ENCODE results near the gene LAMC2. TPM values are rescaled to one million over a fixed set of nuclear protein-coding genes. Genes with fewer than 3 reads are reported as not detected.

LAMC2 gene
- total RNA-seq, 1 experiment from 2014 or later = 2.0 TPM

DNA sequence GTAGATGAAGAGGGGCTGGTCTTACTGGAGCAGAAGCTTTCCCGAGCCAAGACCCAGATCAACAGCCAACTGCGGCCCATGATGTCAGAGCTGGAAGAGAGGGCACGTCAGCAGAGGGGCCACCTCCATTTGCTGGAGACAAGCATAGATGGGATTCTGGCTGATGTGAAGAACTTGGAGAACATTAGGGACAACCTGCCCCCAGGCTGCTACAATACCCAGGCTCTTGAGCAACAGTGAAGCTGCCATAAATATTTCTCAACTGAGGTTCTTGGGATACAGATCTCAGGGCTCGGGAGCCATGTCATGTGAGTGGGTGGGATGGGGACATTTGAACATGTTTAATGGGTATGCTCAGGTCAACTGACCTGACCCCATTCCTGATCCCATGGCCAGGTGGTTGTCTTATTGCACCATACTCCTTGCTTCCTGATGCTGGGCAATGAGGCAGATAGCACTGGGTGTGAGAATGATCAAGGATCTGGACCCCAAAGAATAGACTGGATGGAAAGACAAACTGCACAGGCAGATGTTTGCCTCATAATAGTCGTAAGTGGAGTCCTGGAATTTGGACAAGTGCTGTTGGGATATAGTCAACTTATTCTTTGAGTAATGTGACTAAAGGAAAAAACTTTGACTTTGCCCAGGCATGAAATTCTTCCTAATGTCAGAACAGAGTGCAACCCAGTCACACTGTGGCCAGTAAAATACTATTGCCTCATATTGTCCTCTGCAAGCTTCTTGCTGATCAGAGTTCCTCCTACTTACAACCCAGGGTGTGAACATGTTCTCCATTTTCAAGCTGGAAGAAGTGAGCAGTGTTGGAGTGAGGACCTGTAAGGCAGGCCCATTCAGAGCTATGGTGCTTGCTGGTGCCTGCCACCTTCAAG is 57.3 kb downstream of the LAMC2 start:
- no peak overlapping the region for H3K4me3 ChIP-seq (ENCODE audit: insufficient read depth, low read depth, low read length)
- DNase-seq = no peak
- no peaks in the 10 kb centered on the region; the same call in 1 of the 2 replicates for H3K27me3 ChIP-seq (ENCODE audit: control insufficient read depth, insufficient read depth, low read length)
- no peaks in the 10 kb centered on the region for H3K36me3 ChIP-seq (replicated peaks; ENCODE audit: control insufficient read depth, insufficient read depth, low read length)

DNA sequence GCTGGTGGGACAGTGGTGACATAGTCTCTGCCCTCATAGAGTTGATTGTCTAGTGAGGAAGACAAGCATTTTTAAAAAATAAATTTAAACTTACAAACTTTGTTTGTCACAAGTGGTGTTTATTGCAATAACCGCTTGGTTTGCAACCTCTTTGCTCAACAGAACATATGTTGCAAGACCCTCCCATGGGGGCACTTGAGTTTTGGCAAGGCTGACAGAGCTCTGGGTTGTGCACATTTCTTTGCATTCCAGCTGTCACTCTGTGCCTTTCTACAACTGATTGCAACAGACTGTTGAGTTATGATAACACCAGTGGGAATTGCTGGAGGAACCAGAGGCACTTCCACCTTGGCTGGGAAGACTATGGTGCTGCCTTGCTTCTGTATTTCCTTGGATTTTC is 58.4 kb downstream of the LAMC2 start:
- no peaks in the 10 kb centered on the region for H3K36me3 ChIP-seq (replicated peaks; ENCODE audit: control insufficient read depth, insufficient read depth, low read length)
- no peak for DNase-seq
- no peaks in the 10 kb centered on the region; the same call in 1 of the 2 replicates for H3K27me3 ChIP-seq (ENCODE audit: control insufficient read depth, insufficient read depth, low read length)
- H3K4me3 ChIP-seq (ENCODE audit: insufficient read depth, low read depth, low read length) = no peak overlapping the region

DNA sequence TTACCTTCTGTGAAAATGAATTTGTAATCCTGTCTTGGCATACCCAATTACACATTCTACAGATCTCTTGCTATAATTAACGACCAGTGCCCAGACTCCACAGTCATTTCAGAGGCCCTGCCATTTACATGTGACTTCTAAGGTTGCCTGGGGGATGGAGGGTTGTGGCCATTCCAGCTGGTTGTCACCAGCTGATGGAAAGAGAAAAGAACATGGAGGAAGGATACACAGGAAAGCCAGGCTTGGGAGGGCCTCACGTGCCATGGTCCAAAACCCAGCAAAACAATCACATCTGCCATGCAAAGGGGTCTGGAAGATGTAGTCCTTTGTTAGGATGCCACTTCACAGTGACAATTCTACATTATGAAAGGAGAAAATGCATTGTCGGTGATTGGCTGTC is 59.3 kb downstream of the LAMC2 start:
- no peak for DNase-seq
- Histone ChIP-seq H3K36me3 (replicated peaks; ENCODE audit: control insufficient read depth, insufficient read depth, low read length) (no peaks in the 10 kb centered on the region), H3K27me3 (ENCODE audit: control insufficient read depth, insufficient read depth, low read length) (no peaks in the 10 kb centered on the region; the same call in 1 of the 2 replicates), H3K4me3 (ENCODE audit: insufficient read depth, low read depth, low read length) (no peak overlapping the region)

DNA sequence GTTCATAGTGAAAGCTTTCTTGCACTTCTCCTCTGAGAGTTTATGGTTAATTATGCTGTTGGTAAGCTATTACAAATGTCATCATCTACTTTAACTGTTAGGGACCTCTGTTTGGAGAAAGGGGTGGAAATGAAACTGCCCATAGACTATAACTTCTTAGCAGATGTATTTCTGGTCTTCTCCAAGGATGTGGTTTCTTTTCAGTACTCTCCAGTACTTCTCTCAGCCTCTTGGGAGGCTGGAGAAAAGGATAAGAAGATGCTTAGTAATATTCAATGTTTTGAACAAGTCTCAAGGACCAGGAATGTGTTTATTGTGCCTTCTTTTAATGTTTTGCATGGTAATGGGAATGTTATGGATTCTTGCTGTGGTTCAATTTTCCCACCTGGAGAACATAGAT is 60.4 kb downstream of the LAMC2 start:
- H3K4me3 ChIP-seq (ENCODE audit: insufficient read depth, low read depth, low read length) = no peak overlapping the region
- no peaks in the 10 kb centered on the region; the same call in 1 of the 2 replicates for H3K27me3 ChIP-seq (ENCODE audit: control insufficient read depth, insufficient read depth, low read length)
- DNase-seq = no peak
- H3K36me3 ChIP-seq (replicated peaks; ENCODE audit: control insufficient read depth, insufficient read depth, low read length) = no peaks in the 10 kb centered on the region

DNA sequence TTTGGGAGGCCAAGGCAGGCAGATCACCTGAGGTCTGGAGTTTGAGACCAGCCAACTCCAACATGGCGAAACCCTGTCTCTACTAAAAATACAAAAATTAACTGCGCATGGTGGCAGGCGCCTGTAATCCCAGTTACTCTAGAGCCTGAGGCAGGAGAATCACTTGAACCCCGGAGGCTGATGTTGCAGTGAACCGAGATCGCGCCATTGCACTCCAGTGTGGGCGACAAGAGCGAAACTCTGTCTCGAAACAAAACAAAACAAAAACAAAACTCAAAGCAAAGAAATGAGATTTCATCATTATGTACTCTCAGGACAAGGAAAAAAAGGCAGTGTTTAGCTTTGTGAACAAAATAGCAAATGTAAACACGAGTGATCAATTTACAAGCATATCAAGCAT is 61.0 kb downstream of the LAMC2 start:
- no peak for DNase-seq
- Histone ChIP-seq H3K4me3 (ENCODE audit: insufficient read depth, low read depth, low read length) (no peak overlapping the region), H3K36me3 (replicated peaks; ENCODE audit: control insufficient read depth, insufficient read depth, low read length) (no peaks in the 10 kb centered on the region), H3K27me3 (ENCODE audit: control insufficient read depth, insufficient read depth, low read length) (no peaks in the 10 kb centered on the region; the same call in 1 of the 2 replicates)

DNA sequence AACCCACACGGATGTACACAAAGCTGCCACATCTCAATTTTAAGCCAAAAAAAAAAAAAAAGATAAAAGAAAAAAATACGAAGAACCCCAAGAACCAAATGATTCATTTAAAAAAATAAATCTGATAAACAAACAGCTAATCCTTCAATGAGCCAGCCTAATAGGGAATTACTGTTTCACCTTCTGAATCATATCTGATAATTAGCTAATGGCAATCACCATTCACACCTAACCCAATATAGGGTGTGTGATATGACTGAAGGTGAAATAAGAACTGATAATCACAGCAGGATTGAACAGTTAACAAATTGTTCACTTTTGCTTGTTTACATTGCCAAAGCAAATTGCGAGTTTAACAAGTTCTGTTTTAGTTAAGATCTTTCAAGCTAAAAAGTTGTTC is 61.4 kb downstream of the LAMC2 start:
- H3K36me3 ChIP-seq (replicated peaks; ENCODE audit: control insufficient read depth, insufficient read depth, low read length) = no peaks in the 10 kb centered on the region
- no peak overlapping the region for H3K4me3 ChIP-seq (ENCODE audit: insufficient read depth, low read depth, low read length)
- no peaks in the 10 kb centered on the region; the same call in 1 of the 2 replicates for H3K27me3 ChIP-seq (ENCODE audit: control insufficient read depth, insufficient read depth, low read length)
- DNase-seq = no peak

DNA sequence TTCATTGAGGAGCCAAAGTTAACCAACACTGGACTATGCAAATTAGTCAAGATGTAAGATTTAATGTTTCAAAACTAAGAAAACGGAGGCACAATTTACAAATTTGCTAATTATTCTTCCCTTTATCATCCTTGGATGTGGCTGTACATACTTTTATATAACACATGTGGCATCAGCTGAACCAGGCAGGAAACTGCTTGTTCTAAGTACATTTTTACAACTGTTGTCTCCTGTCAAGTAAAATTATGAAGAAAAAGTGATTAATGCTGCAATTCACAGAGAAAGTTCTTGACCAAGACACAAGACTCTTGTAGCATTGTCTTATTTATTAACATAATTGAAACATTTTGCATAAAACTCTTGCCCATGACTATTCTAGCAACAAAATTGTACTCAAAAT is 61.9 kb downstream of the LAMC2 start:
- no peaks in the 10 kb centered on the region for H3K36me3 ChIP-seq (replicated peaks; ENCODE audit: control insufficient read depth, insufficient read depth, low read length)
- H3K4me3 ChIP-seq (ENCODE audit: insufficient read depth, low read depth, low read length) = no peak overlapping the region
- H3K27me3 ChIP-seq (ENCODE audit: control insufficient read depth, insufficient read depth, low read length) = no peaks in the 10 kb centered on the region; the same call in 1 of the 2 replicates
- DNase-seq = no peak

DNA sequence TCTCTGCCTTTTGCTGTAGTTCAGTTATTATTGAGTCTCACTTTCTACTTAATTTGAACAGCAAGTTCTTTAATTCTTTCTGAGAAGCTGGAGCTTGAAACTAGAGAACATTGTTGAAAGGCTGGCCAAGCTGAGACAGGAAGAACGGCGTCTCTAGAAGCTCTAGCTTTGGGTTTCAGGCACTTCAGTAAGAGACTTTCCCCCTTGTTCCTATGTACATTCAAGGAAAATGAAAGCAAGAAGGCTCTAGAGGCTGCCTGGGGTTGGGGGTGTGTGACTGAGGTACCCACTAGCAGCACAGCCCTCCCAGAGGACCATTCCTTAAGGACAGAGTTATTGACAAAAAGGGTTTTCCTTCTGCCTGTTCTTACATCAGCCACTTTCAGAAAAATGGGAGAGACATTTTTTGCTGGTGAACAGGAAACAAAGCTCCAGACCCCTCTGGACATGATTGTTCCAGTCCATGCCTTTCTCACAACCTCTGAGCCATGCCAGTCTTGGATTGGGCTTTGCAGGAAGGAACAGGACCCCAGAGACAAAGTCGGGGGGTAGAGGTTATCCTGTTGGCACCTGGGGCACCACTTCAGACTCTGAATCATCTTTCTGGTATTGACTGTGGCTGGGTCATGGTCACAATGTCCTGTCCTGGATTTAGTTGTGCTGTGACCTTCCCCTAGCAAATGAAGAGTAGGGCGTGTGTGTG is 63.1 kb downstream of the LAMC2 start:
- H3K4me3 ChIP-seq (ENCODE audit: insufficient read depth, low read depth, low read length) = no peak overlapping the region
- no peaks in the 10 kb centered on the region for H3K36me3 ChIP-seq (replicated peaks; ENCODE audit: control insufficient read depth, insufficient read depth, low read length)
- no peak for DNase-seq
- no peaks in the 10 kb centered on the region; the same call in 1 of the 2 replicates for H3K27me3 ChIP-seq (ENCODE audit: control insufficient read depth, insufficient read depth, low read length)

DNA sequence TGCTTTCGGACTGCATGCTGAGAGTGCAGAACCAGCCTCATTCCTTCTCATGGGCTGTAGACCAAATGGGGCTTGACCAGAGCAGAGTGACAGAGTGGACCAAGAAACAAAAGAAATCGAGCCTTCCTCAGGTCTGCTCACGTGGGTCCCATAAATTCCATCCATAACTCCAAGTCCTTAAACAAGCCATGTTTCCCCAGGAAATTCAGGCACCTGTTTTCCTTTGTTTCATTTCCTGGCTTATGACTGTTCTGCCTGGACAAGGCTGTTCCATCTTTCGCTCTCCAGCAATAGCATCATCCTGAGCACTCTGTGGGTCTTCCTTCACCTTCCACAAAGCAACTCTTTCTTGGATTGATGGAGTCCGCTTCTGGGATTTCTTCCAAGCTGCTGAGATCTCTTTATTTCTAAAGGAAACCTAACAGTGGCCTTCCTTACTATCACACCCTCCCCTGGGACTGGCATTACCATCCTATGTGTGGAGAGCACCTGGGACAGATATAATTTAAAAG is 63.9 kb downstream of the LAMC2 start:
- Histone ChIP-seq H3K4me3 (ENCODE audit: insufficient read depth, low read depth, low read length) (no peak overlapping the region), H3K36me3 (replicated peaks; ENCODE audit: control insufficient read depth, insufficient read depth, low read length) (no peaks in the 10 kb centered on the region), H3K27me3 (ENCODE audit: control insufficient read depth, insufficient read depth, low read length) (no peaks in the 10 kb centered on the region; the same call in 1 of the 2 replicates)
- DNase-seq = no peak

DNA sequence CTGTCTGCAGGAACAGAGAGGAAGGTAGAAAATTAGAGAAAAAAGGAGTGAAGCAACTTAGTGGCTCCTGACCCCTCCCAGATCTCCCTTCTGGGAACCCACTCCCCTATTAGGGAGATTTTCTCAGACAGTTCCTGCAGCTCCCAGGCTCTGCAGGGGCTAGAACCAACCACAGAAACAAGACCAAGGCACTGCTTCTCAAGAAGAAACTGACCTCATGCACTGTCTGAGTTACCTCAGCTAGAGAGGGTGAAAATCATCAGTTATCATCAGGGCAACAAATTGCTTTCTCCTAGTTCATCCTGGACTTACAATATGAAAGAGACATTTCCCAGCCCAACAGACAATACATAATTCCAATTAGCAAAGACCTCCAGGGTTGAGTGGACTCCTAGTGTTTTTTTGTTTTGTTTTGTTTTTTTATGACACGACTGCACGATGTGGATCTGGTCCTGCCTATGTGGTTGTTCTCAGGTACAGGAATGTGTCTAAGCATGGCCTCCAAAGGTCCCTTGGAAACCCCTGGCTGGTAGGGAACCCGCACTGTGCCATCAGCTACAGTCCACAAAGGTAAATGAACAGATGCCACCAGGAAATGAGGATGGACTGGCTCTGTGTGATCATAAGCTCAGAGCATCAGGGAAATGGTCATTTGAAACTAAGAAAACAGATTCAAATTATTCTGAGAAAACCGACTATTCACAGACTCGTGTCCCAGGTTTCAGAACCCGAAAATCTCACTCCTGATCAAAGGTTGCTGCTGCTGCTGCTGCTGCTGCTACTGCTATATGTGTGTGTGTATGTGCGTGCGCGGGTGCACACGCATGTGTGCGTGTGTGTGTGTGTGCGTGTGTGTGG is 65.3 kb downstream of the LAMC2 start:
- H3K27me3 ChIP-seq (ENCODE audit: control insufficient read depth, insufficient read depth, low read length) = no peaks in the 10 kb centered on the region; the same call in 1 of the 2 replicates
- DNase-seq = no peak

DNA sequence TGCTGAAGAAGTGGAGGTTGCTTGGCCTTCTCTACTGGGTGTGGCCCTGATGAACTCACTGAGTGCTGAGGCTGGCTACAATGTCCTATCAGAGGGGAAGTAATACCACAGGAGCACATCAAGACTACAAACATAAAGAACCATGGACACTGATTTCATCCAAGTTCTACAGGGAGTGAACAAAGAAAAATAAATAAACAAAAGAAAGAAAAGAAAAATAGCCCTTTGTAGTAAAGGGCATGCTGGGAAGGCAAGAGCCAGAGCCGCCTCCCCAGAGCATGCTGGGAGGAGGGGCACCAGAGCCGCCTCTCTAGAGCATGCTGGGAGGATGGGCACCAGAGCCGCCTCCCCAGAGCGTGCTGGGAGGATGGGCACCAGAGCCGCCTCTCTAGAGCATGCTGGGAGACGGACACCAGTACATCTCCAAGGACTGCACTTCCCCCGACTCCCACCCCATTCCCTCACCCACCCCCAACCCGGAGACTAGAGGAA is 65.9 kb downstream of the LAMC2 start:
- Histone ChIP-seq H3K4me3 (ENCODE audit: insufficient read depth, low read depth, low read length) (no peak overlapping the region), H3K27me3 (ENCODE audit: control insufficient read depth, insufficient read depth, low read length) (no peaks in the 10 kb centered on the region; the same call in 1 of the 2 replicates), H3K36me3 (replicated peaks; ENCODE audit: control insufficient read depth, insufficient read depth, low read length) (no peaks in the 10 kb centered on the region)
- DNase-seq = no peak

More for the DNA sequence above, 65.3 kb downstream of the LAMC2 start:
- Histone ChIP-seq H3K36me3 (replicated peaks; ENCODE audit: control insufficient read depth, insufficient read depth, low read length) (no peaks in the 10 kb centered on the region), H3K4me3 (ENCODE audit: insufficient read depth, low read depth, low read length) (no peak overlapping the region)

DNA sequence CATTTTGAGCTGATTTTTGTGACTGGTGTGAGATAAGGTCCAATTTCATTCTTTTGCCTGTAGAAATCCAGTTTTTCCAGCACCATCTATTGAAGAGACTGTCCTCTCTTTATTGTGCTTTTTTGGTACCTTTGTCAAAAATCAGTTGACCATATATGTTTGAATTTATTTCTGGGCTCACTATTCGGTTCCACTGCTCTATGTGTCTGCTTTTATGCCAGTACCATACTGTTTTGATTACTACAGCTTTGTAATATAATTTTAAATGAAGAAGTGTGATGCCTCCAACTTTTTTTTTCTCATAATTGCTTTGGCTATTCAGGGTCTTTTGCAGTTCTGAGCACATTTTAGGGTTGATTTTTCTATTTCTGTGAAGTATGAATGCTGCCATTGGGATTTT is 69.0 kb downstream of the LAMC2 start:
- Histone ChIP-seq H3K27me3 (ENCODE audit: control insufficient read depth, insufficient read depth, low read length) (no peaks in the 10 kb centered on the region; the same call in 1 of the 2 replicates), H3K4me3 (ENCODE audit: insufficient read depth, low read depth, low read length) (no peak overlapping the region), H3K36me3 (replicated peaks; ENCODE audit: control insufficient read depth, insufficient read depth, low read length) (no peaks in the 10 kb centered on the region)
- DNase-seq = no peak

DNA sequence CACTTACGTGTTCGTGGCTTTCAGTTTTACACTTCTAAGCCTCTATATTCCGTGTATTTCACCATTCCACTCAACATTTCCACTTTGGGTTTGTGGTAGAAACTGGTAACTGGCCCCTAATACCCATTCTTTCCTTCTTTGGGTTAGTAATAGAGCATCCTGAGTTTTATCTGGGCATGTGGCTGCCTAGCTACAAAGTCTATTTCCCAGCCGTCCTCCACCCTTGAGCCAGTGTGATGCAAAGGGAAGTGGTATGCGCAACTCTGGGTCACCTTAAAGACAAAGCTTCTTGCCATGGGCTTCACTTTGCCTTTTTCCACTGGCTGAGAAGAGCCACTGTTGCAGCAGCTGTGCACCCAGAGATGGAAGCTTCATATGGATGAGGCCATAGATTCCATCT is 73.9 kb downstream of the LAMC2 start:
- no peak overlapping the region for H3K4me3 ChIP-seq (ENCODE audit: insufficient read depth, low read depth, low read length)
- no peaks in the 10 kb centered on the region for H3K27me3 ChIP-seq (ENCODE audit: control insufficient read depth, insufficient read depth, low read length)
- H3K36me3 ChIP-seq (replicated peaks; ENCODE audit: control insufficient read depth, insufficient read depth, low read length) = no peaks in the 10 kb centered on the region
- DNase-seq = peak; percentile 49

DNA sequence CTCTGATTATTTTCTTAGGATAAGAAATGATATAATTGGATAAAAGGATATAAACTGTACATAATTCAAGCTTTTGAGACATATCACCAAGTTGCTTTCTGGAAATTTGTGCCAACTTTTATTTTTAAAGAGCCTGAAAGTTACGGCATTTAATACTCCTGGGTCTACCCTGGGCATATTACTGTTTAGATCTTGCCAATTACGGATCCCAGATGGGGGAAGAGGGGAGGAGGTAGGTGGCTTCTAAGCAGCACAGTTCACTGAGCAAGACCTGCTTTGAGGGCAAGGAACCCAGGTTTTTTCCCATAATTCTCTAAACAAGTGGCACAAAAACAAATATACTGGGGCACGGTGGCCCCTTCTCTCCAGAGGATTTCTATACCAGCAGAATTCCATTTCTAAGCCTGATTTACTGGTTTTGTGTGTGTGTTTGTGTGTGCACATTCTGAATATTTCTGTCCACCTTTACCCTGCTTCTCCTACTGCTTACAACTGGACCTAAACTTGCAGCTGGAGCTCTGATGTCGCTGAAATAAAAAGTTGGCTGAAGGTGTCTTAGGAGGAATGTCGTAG is 76.7 kb downstream of the LAMC2 start:
- Histone ChIP-seq H3K27me3 (ENCODE audit: control insufficient read depth, insufficient read depth, low read length) (no peaks in the 10 kb centered on the region), H3K36me3 (replicated peaks; ENCODE audit: control insufficient read depth, insufficient read depth, low read length) (no peaks in the 10 kb centered on the region), H3K4me3 (ENCODE audit: insufficient read depth, low read depth, low read length) (no peak overlapping the region)
- DNase-seq = no peak
